WTC11 (cell line): Measurements from ENCODE around the gene FHAD1. TPM values are rescaled to one million over a fixed set of nuclear protein-coding genes. Genes with fewer than 3 reads are reported as not detected.

Experiments
- ATAC-seq: fragments of 200-7000 bp; cut with Tn5 transposase; 2 replicates; pipeline ENCODE4 v1.10.0; 2021; ENCODE audit warnings: mild to moderate bottlenecking, moderate library complexity
- CTCF ChIA-PET: fragments of 300-600 bp; sonication (Branson Sonifier 250); formaldehyde crosslinking; loops from one replicate; lab custom pipeline; 2021; ENCODE audit warnings: antibody characterized with exemption; lab: Charles Lee
- POLR2A ChIA-PET: fragments of 350-600 bp; sonication (Branson Sonifier 250); formaldehyde crosslinking; loops from one replicate; lab custom pipeline; 2021; ENCODE audit warnings: antibody characterized with exemption; lab: Charles Lee
- DNase-seq: peaks from one replicate; pipeline ENCODE4 v3.0.0; 2021; ENCODE audit warnings: low spot score
- H3K27ac Mint-ChIP-seq: 2 replicates; pipeline ENCODE4 v1.8.0; 2021; ENCODE audit warnings: mixed read lengths
- H3K27me3 Mint-ChIP-seq: 2 replicates; pipeline ENCODE4 v1.8.0; 2021; ENCODE audit warnings: low read depth, mild to moderate bottlenecking, moderate library complexity, mixed read lengths
- H3K36me3 Mint-ChIP-seq: 2 replicates; pipeline ENCODE4 v1.8.0; 2021; ENCODE audit warnings: mixed read lengths
- H3K4me1 Mint-ChIP-seq: 2 replicates; pipeline ENCODE4 v1.8.0; 2022; ENCODE audit warnings: mixed read lengths
- H3K4me3 Mint-ChIP-seq: 2 replicates; pipeline ENCODE4 v1.8.0; 2021; ENCODE audit warnings: mild to moderate bottlenecking, moderate library complexity, mixed read lengths
- H3K9me3 Mint-ChIP-seq: 2 replicates; pipeline ENCODE4 v1.8.0; 2021; ENCODE audit warnings: mixed read lengths
- ATF3 ChIP-seq: sonication (generic); formaldehyde crosslinking; conservative IDR thresholded peaks from 2 replicates; pipeline ENCODE4 v1.8.1; 2022; ENCODE audit warnings: mild to moderate bottlenecking, missing genetic modification reagents
- CTCF ChIP-seq: fragments of 200-600 bp; IDR thresholded peaks from 2 replicates; pipeline ENCODE4 v1.8.0; 2022; ENCODE audit warnings: antibody characterized with exemption
- EMX1 ChIP-seq: fragments of 250-450 bp; sonication (Bioruptor Pico); IDR thresholded peaks from 2 replicates; pipeline ENCODE4 v1.8.0; 2021; ENCODE audit warnings: mild to moderate bottlenecking
- NFATC4 ChIP-seq: fragments of 250-450 bp; sonication (Bioruptor Pico); IDR thresholded peaks from 2 replicates; pipeline ENCODE4 v1.9.0; 2021; ENCODE audit warnings: mild to moderate bottlenecking
- NR2C2 ChIP-seq: sonication (generic); formaldehyde crosslinking; IDR thresholded peaks from 2 replicates; pipeline ENCODE4 v1.8.0; 2022; ENCODE audit warnings: mild to moderate bottlenecking, missing genetic modification reagents
- RELA ChIP-seq: sonication (generic); formaldehyde crosslinking; IDR thresholded peaks from 2 replicates; pipeline ENCODE4 v1.8.1; 2022; ENCODE audit warnings: missing genetic modification reagents, mild to moderate bottlenecking, borderline replicate concordance
- TEAD1 ChIP-seq: sonication (generic); formaldehyde crosslinking; IDR thresholded peaks from 2 replicates; pipeline ENCODE4 v1.8.0; 2022; ENCODE audit warnings: mild to moderate bottlenecking, missing genetic modification reagents
- USF2 ChIP-seq: sonication (generic); formaldehyde crosslinking; IDR thresholded peaks from 2 replicates; pipeline ENCODE4 v1.8.1; 2023; ENCODE audit warnings: mild to moderate bottlenecking, missing genetic modification reagents, moderate library complexity
- ZMAT4 ChIP-seq: fragments of 250-450 bp; sonication (Bioruptor Pico); IDR thresholded peaks from 2 replicates; pipeline ENCODE4 v1.9.0; 2021; ENCODE audit warnings: mild to moderate bottlenecking
- ZNF532 ChIP-seq: fragments of 250-450 bp; sonication (Bioruptor Pico); IDR thresholded peaks from 2 replicates; pipeline ENCODE4 v1.9.0; 2021; ENCODE audit warnings: mild to moderate bottlenecking, borderline replicate concordance
- total RNA-seq: library from RNA; stranded (reverse); gene quantifications from 3 replicates; pipeline ENCODE4 v1.2.3, GENCODE V29; 2021
- TF ChIP-seq, protein P1 (sequence below): sonication (generic); formaldehyde crosslinking; IDR thresholded peaks from 2 replicates; pipeline ENCODE4 v1.8.1; 2022; ENCODE audit warnings: mild to moderate bottlenecking, missing genetic modification reagents, moderate library complexity, borderline replicate concordance
- TF ChIP-seq, protein P2 (sequence below): fragments of 250-450 bp; sonication (Bioruptor Pico); IDR thresholded peaks from 2 replicates; pipeline ENCODE4 v1.8.0; 2021; ENCODE audit warnings: mild to moderate bottlenecking
- TF ChIP-seq, protein P3 (sequence below): sonication (generic); formaldehyde crosslinking; conservative IDR thresholded peaks from 2 replicates; pipeline ENCODE4 v1.8.1; 2023; ENCODE audit warnings: mild to moderate bottlenecking, low read depth, missing genetic modification reagents, moderate library complexity
- TF ChIP-seq, protein P4 (sequence below): sonication (generic); formaldehyde crosslinking; IDR thresholded peaks from 2 replicates; pipeline ENCODE4 v1.8.1; 2022; ENCODE audit warnings: low read depth, mild to moderate bottlenecking, moderate library complexity, missing genetic modification reagents, borderline replicate concordance

Gene FHAD1
- total RNA-seq, 1 experiment from 2014 or later: 3.0 TPM

GRCh38 chr1:15254559-15254958 is 7.5 kb downstream of the FHAD1 start (continued):
- TF ChIP-seq ZMAT4 (CRISPR knock-in tag) (no peak), TEAD1 (CRISPR knock-in tag) (no peak), USF2 (CRISPR knock-in tag) (no peak), CTCF (no peak)
- TF ChIP-seq, protein P1, sequence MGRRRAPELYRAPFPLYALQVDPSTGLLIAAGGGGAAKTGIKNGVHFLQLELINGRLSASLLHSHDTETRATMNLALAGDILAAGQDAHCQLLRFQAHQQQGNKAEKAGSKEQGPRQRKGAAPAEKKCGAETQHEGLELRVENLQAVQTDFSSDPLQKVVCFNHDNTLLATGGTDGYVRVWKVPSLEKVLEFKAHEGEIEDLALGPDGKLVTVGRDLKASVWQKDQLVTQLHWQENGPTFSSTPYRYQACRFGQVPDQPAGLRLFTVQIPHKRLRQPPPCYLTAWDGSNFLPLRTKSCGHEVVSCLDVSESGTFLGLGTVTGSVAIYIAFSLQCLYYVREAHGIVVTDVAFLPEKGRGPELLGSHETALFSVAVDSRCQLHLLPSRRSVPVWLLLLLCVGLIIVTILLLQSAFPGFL (CRISPR knock-in tag): no peak
- TF ChIP-seq, all 79 proteins: peak for 0

DNA sequence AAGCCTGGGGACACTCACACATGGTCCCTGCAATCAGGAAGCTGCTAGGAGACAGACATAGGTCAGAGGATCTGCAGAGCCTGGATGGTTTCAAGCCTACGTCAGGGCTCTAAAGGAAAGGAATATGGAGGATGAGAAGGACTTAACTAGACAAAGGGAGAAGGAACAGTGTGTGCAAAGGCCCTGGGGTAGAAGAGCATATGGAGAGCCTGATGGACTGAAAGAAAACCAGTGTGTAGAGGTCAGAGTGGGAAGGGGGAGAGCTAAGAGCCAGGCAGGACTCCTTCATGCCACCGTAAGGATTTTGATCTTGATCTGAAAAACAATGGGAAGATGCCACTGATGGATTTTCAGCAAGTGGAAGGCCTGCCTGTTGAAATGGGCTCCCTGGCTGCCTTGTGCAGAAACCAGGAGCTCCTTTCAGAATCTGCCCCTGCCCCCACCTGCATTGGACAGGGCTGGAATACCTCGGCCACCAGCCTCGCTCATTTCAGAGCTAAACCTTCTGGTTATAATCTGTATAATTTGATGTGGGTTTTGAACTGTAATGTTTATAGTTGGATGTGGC is 8.6 kb downstream of the FHAD1 start:
- DNase-seq (no peak), ATAC-seq (no peak)
- H3K27me3 Mint-ChIP-seq: peaks cover 4% of the 10 kb centered on the region; the same call in 1 of the 2 replicates
- H3K27ac Mint-ChIP-seq: no peak overlapping the region
- no peak overlapping the region for H3K4me3 Mint-ChIP-seq
- POLR2A ChIA-PET: no interaction called here
- H3K9me3 Mint-ChIP-seq: peaks cover 11% of the 10 kb centered on the region; the same call in 1 of the 2 replicates
- CTCF ChIA-PET: interaction anchor here (0.6 to 1.2 kb wide), 3 partner anchors 100 to 103 kb away, joined by 3 to 4 read pairs (median 3); partner anchors contain the start of gene TMEM51
- no peak for TF ChIP-seq ATF3 (CRISPR knock-in tag)
- no peaks in the 10 kb centered on the region for H3K36me3 Mint-ChIP-seq
- H3K4me1 Mint-ChIP-seq: 0 out of 2 replicates have a peak, but pooled peaks cover 3% of the 10 kb centered on the region

DNA sequence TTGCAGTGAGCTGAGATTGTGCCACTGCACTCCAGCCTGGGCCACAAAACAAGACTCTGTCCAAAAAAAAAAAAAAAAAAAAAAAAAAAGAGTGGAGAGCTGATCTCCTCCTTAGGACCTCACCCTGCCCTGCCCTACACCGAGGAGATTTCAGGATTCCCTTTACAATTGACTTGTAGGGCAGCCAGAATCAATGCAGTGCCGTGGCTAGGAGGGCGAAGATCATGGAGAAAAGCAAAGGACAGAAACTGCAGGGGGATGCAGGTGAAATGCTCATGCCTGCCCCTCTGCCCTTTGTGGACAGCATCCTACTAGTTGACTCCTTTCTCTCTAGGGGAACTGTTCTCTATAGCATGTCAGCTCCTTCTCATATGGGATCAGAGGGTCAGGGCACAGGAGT is 9.6 kb downstream of the FHAD1 start:
- ATAC-seq (no peak), DNase-seq (no peak)
- H3K36me3 Mint-ChIP-seq: no peaks in the 10 kb centered on the region
- H3K27me3 Mint-ChIP-seq: peaks cover 6% of the 10 kb centered on the region; the same call in 1 of the 2 replicates
- ChIA-PET CTCF (interaction anchor here (0.6 kb wide), 1 partner anchor 101 kb away, joined by 4 read pairs; no protein-coding TSS in a partner anchor), POLR2A (interaction anchor here (0.6 kb wide), 1 partner anchor 171 kb away, joined by 4 read pairs; no protein-coding TSS in a partner anchor)
- H3K27ac Mint-ChIP-seq: no peak overlapping the region
- H3K4me3 Mint-ChIP-seq: no peak overlapping the region
- 0 out of 2 replicates have a peak, but pooled peaks cover 3% of the 10 kb centered on the region for H3K4me1 Mint-ChIP-seq
- peaks cover 10% of the 10 kb centered on the region; the same call in 1 of the 2 replicates for H3K9me3 Mint-ChIP-seq
- TF ChIP-seq RELA (CRISPR knock-in tag) (no peak), EMX1 (CRISPR knock-in tag) (no peak), ZMAT4 (CRISPR knock-in tag) (no peak), ZNF532 (CRISPR knock-in tag) (no peak), NFATC4 (no peak), NR2C2 (CRISPR knock-in tag) (no peak), ATF3 (CRISPR knock-in tag) (no peak)
- TF ChIP-seq, protein P2, sequence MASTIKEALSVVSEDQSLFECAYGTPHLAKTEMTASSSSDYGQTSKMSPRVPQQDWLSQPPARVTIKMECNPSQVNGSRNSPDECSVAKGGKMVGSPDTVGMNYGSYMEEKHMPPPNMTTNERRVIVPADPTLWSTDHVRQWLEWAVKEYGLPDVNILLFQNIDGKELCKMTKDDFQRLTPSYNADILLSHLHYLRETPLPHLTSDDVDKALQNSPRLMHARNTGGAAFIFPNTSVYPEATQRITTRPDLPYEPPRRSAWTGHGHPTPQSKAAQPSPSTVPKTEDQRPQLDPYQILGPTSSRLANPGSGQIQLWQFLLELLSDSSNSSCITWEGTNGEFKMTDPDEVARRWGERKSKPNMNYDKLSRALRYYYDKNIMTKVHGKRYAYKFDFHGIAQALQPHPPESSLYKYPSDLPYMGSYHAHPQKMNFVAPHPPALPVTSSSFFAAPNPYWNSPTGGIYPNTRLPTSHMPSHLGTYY: no peak
- TF ChIP-seq, protein P3, sequence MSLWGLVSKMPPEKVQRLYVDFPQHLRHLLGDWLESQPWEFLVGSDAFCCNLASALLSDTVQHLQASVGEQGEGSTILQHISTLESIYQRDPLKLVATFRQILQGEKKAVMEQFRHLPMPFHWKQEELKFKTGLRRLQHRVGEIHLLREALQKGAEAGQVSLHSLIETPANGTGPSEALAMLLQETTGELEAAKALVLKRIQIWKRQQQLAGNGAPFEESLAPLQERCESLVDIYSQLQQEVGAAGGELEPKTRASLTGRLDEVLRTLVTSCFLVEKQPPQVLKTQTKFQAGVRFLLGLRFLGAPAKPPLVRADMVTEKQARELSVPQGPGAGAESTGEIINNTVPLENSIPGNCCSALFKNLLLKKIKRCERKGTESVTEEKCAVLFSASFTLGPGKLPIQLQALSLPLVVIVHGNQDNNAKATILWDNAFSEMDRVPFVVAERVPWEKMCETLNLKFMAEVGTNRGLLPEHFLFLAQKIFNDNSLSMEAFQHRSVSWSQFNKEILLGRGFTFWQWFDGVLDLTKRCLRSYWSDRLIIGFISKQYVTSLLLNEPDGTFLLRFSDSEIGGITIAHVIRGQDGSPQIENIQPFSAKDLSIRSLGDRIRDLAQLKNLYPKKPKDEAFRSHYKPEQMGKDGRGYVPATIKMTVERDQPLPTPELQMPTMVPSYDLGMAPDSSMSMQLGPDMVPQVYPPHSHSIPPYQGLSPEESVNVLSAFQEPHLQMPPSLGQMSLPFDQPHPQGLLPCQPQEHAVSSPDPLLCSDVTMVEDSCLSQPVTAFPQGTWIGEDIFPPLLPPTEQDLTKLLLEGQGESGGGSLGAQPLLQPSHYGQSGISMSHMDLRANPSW (CRISPR knock-in tag): no peak
- TF ChIP-seq, protein P4, sequence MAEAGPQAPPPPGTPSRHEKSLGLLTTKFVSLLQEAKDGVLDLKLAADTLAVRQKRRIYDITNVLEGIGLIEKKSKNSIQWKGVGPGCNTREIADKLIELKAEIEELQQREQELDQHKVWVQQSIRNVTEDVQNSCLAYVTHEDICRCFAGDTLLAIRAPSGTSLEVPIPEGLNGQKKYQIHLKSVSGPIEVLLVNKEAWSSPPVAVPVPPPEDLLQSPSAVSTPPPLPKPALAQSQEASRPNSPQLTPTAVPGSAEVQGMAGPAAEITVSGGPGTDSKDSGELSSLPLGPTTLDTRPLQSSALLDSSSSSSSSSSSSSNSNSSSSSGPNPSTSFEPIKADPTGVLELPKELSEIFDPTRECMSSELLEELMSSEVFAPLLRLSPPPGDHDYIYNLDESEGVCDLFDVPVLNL (CRISPR knock-in tag): no peak
